ENCODE results near the gene ZNF438. TPM values are rescaled to one million over a fixed set of nuclear protein-coding genes. Genes with fewer than 3 reads are reported as not detected.
"Not testable (repeated sequence)": the region's sequence is repeated elsewhere in the genome, so short reads cannot be mapped to it uniquely, and the experiment has no call there.

The ZNF438 gene
- total and polyA plus RNA-seq, 9 donors: 6.2 to 12.7 (median 7.1) TPM

GRCh38 chr10:30803058-30803457 is 228.6 kb downstream of the ZNF438 start:
- H3K4me1 ChIP-seq (ENCODE audit: insufficient read depth): peaks cover 6% of the 10 kb centered on the region
- intact Hi-C loops (cut with DNase I): no loop called here
- no peak for DNase-seq
- no peaks in the 10 kb centered on the region for H3K27me3 ChIP-seq
- TF ChIP-seq CTCF (IDR thresholded peaks at IDR 0.05) (no peak), EP300 (IDR thresholded peaks at IDR 0.05) (no peak), POLR2A (IDR thresholded peaks at IDR 0.05) (no peak)
- no peak overlapping the region for H3K27ac ChIP-seq
- 79 to 92% (median 80%) methylated on average over 3 of the region's 3 CpGs for WGBS, 3 donors
- H3K4me3 ChIP-seq: no peak overlapping the region
- no peaks in the 10 kb centered on the region for H3K9me3 ChIP-seq
- H3K36me3 ChIP-seq: no peaks in the 10 kb centered on the region

DNA sequence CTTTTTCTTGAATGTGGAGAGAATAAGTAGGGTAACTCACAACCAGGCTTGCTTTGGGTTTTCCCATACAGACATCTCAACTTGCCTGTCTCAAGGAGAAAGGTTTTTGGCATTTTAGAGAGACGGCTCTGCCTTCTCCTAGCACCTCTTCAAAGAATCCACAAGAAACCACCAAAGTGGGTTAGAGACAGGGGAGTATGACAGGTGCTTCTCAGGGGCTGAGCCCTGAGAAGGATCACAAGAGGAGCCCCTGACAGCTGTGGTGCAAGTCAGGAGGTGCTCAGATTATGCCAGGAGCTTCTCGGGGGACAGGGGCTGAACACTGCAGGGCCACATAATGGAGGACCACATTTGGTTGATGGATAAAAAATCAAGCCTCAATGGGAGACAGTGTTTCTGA is 231.3 kb downstream of the ZNF438 start:
- WGBS, 3 donors: 89 to 95% (median 91%) methylated on average over 2 of the region's 2 CpGs

GRCh38 chr10:30798646-30799185 is 232.9 kb downstream of the ZNF438 start:
- DNase-seq: no peak
- intact Hi-C loops (cut with DNase I): no loop called here
- Histone ChIP-seq H3K4me1 (ENCODE audit: insufficient read depth) (peaks cover 2% of the 10 kb centered on the region), H3K36me3 (no peaks in the 10 kb centered on the region), H3K27ac (no peak overlapping the region), H3K4me3 (no peak overlapping the region), H3K27me3 (no peaks in the 10 kb centered on the region), H3K9me3 (no peaks in the 10 kb centered on the region)
- no peak for TF ChIP-seq POLR2A (IDR thresholded peaks at IDR 0.05)
- no peak for TF ChIP-seq CTCF (IDR thresholded peaks at IDR 0.05)
- TF ChIP-seq EP300 (IDR thresholded peaks at IDR 0.05): no peak
- 87 to 90% (median 90%) methylated on average over 14 of the region's 14 CpGs for WGBS, 3 donors

More for the DNA sequence above, 231.3 kb downstream of the ZNF438 start:
- Histone ChIP-seq H3K36me3 (no peaks in the 10 kb centered on the region), H3K9me3 (no peaks in the 10 kb centered on the region), H3K27ac (no peak overlapping the region), H3K4me3 (no peak overlapping the region), H3K4me1 (ENCODE audit: insufficient read depth) (peaks cover 6% of the 10 kb centered on the region), H3K27me3 (no peaks in the 10 kb centered on the region)
- no peak for TF ChIP-seq EP300 (IDR thresholded peaks at IDR 0.05)
- no peak for TF ChIP-seq POLR2A (IDR thresholded peaks at IDR 0.05)
- no peak for TF ChIP-seq CTCF (IDR thresholded peaks at IDR 0.05)
- intact Hi-C loops (cut with DNase I): no loop called here
- DNase-seq: no peak

GRCh38 chr10:30795024-30795423 is 236.6 kb downstream of the ZNF438 start:
- H3K4me1 ChIP-seq (ENCODE audit: insufficient read depth); DNase-seq; H3K27ac ChIP-seq; H3K36me3 ChIP-seq; H3K4me3 ChIP-seq; intact Hi-C loops (cut with DNase I); H3K9me3 ChIP-seq; H3K27me3 ChIP-seq: not testable (repeated sequence)
- 94 to 96% (median 94%) methylated on average over 4 of the region's 4 CpGs for WGBS, 3 donors
